ENCODE results near the gene SLC19A1. TPM values are rescaled to one million over a fixed set of nuclear protein-coding genes. Genes with fewer than 3 reads are reported as not detected.
A peak's percentile ranks its signal among the peaks of the same experiment; 100 is the strongest.

The SLC19A1 gene
- total RNA-seq, 4 donors from 2014 or later, result 7.6 to 12.8 (median 10.3) TPM; not detected in 1

- Histone ChIP-seq H3K27ac (no peak overlapping the region), H3K27me3 (no peaks in the 10 kb centered on the region), H3K4me1 (no peaks in the 10 kb centered on the region), H3K9me3 (no peaks in the 10 kb centered on the region), H3K4me3 (no peak overlapping the region), H3K36me3 (no peaks in the 10 kb centered on the region)
- TF ChIP-seq POLR2A (IDR thresholded peaks at IDR 0.05), result no peak
- TF ChIP-seq CTCF (IDR thresholded peaks at IDR 0.05), result no peak
- intact Hi-C loops (cut with DNase I; ENCODE audit: low total_unique reads), result no loop called here
- DNase-seq, result peak in 1 of 2 donors; percentile 13
Measured at GRCh38 chr21:45497846-45498645, 44.2 kb downstream of the SLC19A1 start.

GRCh38 chr21:45496968-45497845 is 45.0 kb downstream of the SLC19A1 start:
- H3K9me3 ChIP-seq, result no peaks in the 10 kb centered on the region
- intact Hi-C loops (cut with DNase I; ENCODE audit: low total_unique reads), result no loop called here
- no peaks in the 10 kb centered on the region for H3K4me1 ChIP-seq
- TF ChIP-seq POLR2A (IDR thresholded peaks at IDR 0.05), result no peak
- no peak for TF ChIP-seq CTCF (IDR thresholded peaks at IDR 0.05)
- H3K27ac ChIP-seq, result no peak overlapping the region
- DNase-seq, result peak in 1 of 2 donors; percentile 14
- no peak overlapping the region for H3K4me3 ChIP-seq
- no peaks in the 10 kb centered on the region for H3K36me3 ChIP-seq
- no peaks in the 10 kb centered on the region for H3K27me3 ChIP-seq

GRCh38 chr21:45496151-45496967 is 45.9 kb downstream of the SLC19A1 start:
- H3K27me3 ChIP-seq, result no peaks in the 10 kb centered on the region
- no peak overlapping the region for H3K4me3 ChIP-seq
- TF ChIP-seq CTCF (IDR thresholded peaks at IDR 0.05) (no peak), POLR2A (IDR thresholded peaks at IDR 0.05) (no peak)
- H3K27ac ChIP-seq, result no peak overlapping the region
- DNase-seq, result no peak
- intact Hi-C loops (cut with DNase I; ENCODE audit: low total_unique reads), result no loop called here
- H3K36me3 ChIP-seq, result no peaks in the 10 kb centered on the region
- no peaks in the 10 kb centered on the region for H3K9me3 ChIP-seq
- H3K4me1 ChIP-seq, result no peaks in the 10 kb centered on the region

GRCh38 chr21:45494851-45495680 is 47.2 kb downstream of the SLC19A1 start:
- no peak for DNase-seq
- H3K36me3 ChIP-seq, result no peaks in the 10 kb centered on the region

More at GRCh38 chr21:45494851-45495680, 47.2 kb downstream of the SLC19A1 start:
- Histone ChIP-seq H3K27me3 (no peaks in the 10 kb centered on the region), H3K4me3 (no peak overlapping the region), H3K4me1 (no peaks in the 10 kb centered on the region), H3K27ac (no peak overlapping the region), H3K9me3 (no peaks in the 10 kb centered on the region)
- TF ChIP-seq POLR2A (IDR thresholded peaks at IDR 0.05) (no peak), CTCF (IDR thresholded peaks at IDR 0.05) (no peak)
- intact Hi-C loops (cut with DNase I; ENCODE audit: low total_unique reads), result no loop called here
